ENCODE results near the gene MTX1.
A peak's percentile ranks its signal among the peaks of the same experiment; 100 is the strongest.

MTX1 gene

DNA sequence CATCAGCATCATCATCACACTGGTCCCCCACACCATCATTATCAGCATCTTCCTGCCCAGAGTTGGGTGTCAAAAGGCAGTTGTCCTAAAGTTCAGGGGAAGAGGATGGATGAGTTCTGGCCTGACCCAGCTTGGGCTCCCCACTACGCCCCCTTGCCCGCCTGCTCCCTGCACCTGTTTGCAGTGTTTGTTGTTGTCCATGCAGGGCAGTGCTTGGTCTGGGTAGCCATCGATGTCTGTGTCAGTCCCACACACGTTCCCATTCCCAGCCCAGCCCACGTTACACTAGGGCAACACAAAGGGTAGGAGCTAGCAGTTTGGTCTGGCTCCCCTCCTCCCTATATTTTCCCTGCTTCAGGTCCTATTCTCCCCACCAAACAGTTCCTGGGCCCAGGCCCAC is 7.6 kb upstream of the MTX1 start:
- no peak overlapping the region for H3K27ac ChIP-seq
- intact Hi-C loops (cut with DNase I; ENCODE audit: low total_unique reads) = no loop called here
- peaks cover 0 to 4% (median 2%) of the 10 kb centered on the region in 4 donors for H3K4me1 ChIP-seq
- peaks cover 0 to 49% (median 37%) of the 10 kb centered on the region in 3 donors for H3K36me3 ChIP-seq
- no peak for DNase-seq
- H3K9me3 ChIP-seq = no peaks in the 10 kb centered on the region
- H3K4me3 ChIP-seq = no peak overlapping the region
- TF ChIP-seq, protein P1, sequence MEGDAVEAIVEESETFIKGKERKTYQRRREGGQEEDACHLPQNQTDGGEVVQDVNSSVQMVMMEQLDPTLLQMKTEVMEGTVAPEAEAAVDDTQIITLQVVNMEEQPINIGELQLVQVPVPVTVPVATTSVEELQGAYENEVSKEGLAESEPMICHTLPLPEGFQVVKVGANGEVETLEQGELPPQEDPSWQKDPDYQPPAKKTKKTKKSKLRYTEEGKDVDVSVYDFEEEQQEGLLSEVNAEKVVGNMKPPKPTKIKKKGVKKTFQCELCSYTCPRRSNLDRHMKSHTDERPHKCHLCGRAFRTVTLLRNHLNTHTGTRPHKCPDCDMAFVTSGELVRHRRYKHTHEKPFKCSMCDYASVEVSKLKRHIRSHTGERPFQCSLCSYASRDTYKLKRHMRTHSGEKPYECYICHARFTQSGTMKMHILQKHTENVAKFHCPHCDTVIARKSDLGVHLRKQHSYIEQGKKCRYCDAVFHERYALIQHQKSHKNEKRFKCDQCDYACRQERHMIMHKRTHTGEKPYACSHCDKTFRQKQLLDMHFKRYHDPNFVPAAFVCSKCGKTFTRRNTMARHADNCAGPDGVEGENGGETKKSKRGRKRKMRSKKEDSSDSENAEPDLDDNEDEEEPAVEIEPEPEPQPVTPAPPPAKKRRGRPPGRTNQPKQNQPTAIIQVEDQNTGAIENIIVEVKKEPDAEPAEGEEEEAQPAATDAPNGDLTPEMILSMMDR (IDR thresholded peaks at IDR 0.05) = no peak
- no peaks in the 10 kb centered on the region for H3K27me3 ChIP-seq

DNA sequence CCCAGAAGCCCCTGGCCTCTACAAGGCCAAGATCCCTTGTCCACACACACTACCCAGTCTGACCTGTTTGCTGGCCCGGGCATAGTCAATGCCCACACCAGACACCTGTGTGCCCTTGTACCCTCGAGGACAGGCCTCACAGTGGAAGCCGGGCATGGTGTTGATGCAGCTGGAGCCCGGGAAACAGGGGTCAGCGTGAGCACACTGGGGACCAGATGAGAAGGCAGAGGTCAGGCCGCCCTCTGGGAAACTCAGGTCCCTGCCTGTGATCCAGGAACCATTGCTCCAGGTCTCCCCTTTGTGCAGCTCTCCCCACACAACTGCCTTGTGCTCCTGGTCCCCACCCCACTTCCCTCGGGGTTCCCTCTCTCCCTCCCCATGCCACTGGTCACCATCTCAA is 6.3 kb upstream of the MTX1 start:
- Histone ChIP-seq H3K27me3 (no peaks in the 10 kb centered on the region), H3K36me3 (peaks cover 0 to 42% (median 37%) of the 10 kb centered on the region in 3 donors), H3K9me3 (no peaks in the 10 kb centered on the region), H3K4me3 (no peak overlapping the region), H3K27ac (no peak overlapping the region), H3K4me1 (peaks cover 0 to 15% (median 13%) of the 10 kb centered on the region in 4 donors)
- TF ChIP-seq, protein P1 (IDR thresholded peaks at IDR 0.05) = no peak
- intact Hi-C loops (cut with DNase I; ENCODE audit: low total_unique reads) = no loop called here
- no peak for DNase-seq

DNA sequence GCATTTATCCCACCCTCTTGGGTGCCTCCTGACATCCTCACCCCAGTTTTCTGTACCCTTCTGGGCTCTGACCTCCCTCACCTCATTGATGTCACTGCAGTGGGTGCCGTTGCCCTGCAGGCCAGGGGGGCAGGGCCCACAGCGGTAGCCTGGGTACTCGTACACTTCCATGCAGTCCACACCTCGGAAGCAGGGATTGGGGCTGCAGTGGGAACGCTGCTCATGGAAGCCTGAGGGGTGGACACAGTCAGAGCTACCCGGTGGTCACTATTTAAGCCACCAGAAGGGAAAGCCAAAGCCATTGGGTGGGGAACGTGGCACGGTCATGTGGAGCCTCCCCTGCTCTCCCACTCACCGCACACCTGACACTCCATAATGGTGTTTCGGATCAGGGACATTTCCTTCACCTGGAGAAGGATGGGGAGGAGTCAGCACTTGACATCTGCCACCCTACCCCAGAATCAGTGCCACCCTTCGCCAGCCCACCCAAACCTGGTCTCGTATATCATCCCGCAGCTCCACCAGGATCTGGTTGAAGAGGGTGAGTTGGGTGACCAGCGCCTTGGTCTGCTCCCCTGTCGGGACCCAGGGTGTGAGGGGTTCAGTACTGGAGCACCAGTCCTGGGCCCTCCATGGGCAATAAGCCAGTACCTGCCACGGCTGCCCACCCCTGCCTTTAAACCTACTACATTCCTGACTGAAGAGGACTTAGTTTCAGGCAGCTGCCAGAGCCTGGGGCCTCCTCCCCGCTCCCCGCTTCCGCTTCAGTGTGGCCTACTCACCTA is 5.6 kb upstream of the MTX1 start:
- peaks cover 0 to 22% (median 20%) of the 10 kb centered on the region in 4 donors for H3K4me1 ChIP-seq
- TF ChIP-seq, protein P1 (IDR thresholded peaks at IDR 0.05) = no peak
- intact Hi-C loops (cut with DNase I; ENCODE audit: low total_unique reads) = no loop called here

DNA sequence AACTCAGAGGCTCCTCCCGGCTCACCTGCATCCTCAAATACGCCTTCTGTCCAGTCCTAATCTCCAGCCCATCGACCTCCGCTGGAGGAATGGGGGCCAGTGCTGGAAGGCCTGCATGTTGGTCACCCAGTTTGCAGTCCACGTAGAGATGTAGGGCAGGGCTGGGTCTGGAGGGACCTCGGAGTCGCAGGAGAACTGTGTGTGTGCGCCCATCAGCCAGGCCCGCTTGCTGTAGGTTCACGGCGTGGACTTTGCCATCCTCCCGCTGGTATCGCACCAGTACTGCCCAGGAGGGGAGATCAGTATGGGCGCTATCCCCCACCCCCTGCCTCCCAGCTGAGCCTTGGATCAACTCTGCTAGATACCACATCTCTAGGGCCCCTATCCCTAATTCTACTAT is 3.5 kb upstream of the MTX1 start:
- Histone ChIP-seq H3K27ac (no peak overlapping the region), H3K4me1 (peaks cover 0 to 33% (median 30%) of the 10 kb centered on the region in 4 donors), H3K9me3 (no peaks in the 10 kb centered on the region), H3K4me3 (no peak overlapping the region), H3K27me3 (no peaks in the 10 kb centered on the region), H3K36me3 (peaks cover 0 to 27% (median 23%) of the 10 kb centered on the region in 3 donors)
- TF ChIP-seq, protein P1 (IDR thresholded peaks at IDR 0.05) = no peak
- intact Hi-C loops (cut with DNase I; ENCODE audit: low total_unique reads) = loop anchor here (5.0 kb wide), 1 partner anchor 37 kb away; a partner anchor contains a TSS
- DNase-seq = no peak

More for the DNA sequence above, 5.6 kb upstream of the MTX1 start:
- Histone ChIP-seq H3K9me3 (no peaks in the 10 kb centered on the region), H3K27ac (no peak overlapping the region), H3K4me3 (no peak overlapping the region), H3K27me3 (no peaks in the 10 kb centered on the region), H3K36me3 (peaks cover 0 to 35% (median 30%) of the 10 kb centered on the region in 3 donors)
- DNase-seq = no peak

DNA sequence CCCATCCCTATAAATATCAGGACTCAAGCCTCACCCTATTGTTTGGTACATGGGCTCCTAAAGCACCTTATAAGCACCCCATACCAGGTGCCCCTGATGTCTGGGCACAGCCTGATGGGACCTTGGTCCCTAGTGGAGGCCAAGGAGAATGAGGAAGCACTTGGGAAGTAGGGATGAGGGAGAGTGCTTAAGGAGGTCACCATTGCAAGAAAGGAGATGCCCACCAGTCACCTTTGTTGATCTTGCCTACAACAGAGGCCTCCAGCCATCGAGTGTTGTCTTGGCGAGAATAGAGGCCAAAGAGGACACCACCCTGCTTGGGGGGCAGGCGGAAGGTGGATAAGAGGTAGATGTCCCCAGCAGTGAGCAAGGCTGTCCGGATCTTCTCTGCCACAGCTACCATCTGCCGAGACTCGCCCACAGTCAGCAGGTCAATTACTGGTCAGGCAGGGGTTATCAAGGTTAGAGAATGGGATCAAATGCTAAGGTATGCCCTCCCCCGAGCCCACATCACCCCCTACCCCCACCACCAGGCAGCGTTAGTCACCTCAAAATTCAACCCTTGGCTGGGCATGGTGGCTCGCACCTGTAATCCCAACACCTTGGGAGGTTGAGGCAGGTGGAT is 2.4 kb upstream of the MTX1 start:
- DNase-seq = no peak
- peak overlapping the region; percentile 98 to 99 for H3K27ac ChIP-seq
- intact Hi-C loops (cut with DNase I; ENCODE audit: low total_unique reads) = loop anchor here (5.0 kb wide), 1 partner anchor 36 kb away; a partner anchor contains a TSS
- no peaks in the 10 kb centered on the region for H3K27me3 ChIP-seq
- H3K4me3 ChIP-seq = no peak overlapping the region
- peaks cover 0 to 16% (median 13%) of the 10 kb centered on the region in 3 donors for H3K36me3 ChIP-seq
- TF ChIP-seq, protein P1 (IDR thresholded peaks at IDR 0.05) = no peak
- peaks cover 0 to 41% (median 31%) of the 10 kb centered on the region in 4 donors for H3K4me1 ChIP-seq
- no peaks in the 10 kb centered on the region for H3K9me3 ChIP-seq

All from tibial artery (tissue), 4 donors.